DLD1 (cell line): ENCODE data around the gene CAND1.

Experiments used
- in situ Hi-C: cut with HindIII; loops from 2 replicates; pipeline ENCODE4 v1.10.0; 2017; ENCODE audit warnings: low sequenced_read_pairs

The CAND1 gene

DNA sequence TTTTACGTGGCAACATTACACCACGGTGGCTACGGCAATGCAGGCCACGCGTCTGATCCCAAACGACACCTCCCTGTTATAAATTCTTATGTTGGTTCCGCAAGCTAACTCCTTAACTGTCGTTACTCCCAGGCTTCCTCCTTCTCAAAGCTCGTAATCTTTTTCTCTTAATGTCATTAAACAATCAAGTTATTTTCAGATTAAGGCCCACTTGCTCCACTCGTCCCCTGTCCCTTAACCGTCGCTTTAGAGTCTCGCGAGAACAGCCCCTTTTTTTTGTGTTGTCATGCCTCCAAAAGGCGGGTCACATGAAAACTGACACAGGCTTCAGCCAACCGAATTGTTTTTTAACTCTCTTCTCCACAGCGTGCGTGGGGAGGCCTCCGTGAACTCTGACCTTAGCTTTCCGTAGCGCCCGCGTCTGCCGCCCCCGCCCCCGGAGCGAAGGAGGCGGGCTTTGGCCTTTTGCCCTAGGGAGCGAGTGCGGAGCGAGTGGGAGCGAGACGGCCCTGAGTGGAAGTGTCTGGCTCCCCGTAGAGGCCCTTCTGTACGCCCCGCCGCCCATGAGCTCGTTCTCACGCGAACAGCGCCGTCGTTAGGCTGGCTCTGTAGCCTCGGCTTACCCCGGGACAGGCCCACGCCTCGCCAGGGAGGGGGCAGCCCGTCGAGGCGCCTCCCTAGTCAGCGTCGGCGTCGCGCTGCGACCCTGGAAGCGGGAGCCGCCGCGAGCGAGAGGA lies at the start of gene CAND1:
Gene CAND1 (plus strand): TSS at position 463 of the 737 bp plus-strand sequence. CDS start 360 bp downstream, outside the sequence.
- in situ Hi-C loops: no loop called here

DNA sequence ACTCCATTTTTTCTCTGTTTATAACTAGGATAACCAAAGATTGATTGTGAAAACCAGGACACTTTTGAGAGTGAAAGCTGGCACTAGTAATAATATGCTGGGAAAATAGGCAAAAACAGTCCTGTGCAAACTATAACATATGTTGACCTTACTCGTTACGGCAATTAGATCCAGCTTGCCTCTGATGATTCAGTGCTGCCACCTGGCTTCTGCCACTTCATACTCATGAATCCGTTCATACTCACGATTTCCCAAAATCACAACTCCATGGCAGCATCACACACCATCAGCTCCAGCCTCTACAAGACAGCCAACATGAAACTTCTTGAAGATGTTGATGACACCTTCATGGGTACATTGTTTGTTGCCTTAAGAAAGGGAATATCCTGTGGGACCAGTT lies 49.1 kb upstream of the CAND1 start:
- in situ Hi-C loops: no loop called here

GRCh38 chr12:67222302-67222701 lies 46.9 kb upstream of the CAND1 start:
- in situ Hi-C loops: no loop called here

GRCh38 chr12:67223225-67223624 lies 45.9 kb upstream of the CAND1 start:
- in situ Hi-C loops: no loop called here

DNA sequence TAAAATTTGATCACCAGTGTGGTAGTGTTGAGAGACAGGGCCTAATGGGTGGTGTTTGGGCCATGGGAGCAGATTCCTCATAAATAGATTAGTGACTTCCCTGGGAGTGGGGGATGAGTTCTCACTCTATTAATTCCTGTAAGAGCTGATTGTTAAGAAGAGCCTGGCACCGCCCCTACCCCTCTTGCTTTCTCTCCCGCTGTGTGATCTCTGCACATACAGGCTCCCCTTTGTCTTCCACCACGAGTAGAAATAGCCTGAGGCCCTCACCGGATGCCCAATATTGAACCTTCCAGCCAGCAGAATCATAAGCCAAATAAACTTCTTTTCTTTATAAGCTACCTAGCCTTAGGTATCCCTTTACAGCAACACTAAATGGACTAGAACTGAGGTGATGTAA lies 31.9 kb upstream of the CAND1 start:
- in situ Hi-C loops: no loop called here

DNA sequence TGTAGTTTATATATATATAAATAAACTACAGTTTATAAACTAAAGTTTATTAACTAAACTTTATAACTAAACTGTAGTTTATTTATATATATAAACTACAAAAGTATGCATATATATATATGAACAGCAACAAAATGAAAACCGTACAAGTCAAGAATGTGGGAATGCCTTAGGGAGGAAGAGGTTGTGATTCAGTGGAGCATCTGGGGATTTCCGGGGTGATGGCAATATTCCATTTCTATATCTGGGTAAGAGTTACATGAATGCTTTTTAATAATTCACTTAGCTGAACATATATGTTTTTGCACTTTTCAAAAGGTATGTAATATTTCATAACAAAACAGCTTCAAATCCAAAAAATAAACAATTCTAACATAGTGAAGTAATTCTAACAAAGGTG lies 30.1 kb upstream of the CAND1 start:
- in situ Hi-C loops: no loop called here

DNA sequence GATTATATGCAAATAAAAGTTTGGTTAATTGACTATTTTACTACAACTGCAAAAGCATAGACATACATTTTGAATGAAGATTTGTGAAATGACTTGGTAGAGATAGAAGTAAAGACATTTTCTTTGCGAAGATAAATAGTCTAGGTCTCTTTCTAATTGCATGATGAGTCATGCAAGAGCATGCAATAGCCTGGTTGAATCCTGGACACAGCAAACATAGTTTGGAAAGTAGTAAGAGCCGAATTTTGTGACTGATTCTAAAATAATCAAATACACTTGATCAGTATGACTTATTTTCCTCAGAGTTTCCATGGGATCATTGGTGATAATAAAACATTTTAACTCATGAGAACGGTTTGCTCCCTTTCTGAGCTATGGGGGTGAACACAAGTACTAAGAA lies 27.7 kb upstream of the CAND1 start:
- in situ Hi-C loops: no loop called here

DNA sequence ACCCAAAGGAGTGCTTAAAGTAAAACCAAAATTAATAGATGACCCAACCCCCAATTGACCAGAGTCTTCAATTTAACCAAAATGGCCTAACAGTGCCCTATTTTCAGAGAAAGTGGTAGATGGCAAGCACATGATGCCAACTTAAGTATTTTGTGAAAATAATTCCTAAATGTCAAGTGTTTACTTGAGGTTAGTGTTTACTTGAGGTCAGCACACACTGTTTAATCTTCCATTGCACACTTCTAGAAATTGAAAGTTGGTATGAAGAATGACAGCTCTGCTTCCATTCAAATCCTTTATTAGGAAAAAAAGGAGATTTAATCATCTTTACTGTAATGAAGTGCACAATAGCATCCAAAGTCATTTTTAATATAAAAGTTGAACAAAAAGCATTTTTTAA lies 25.9 kb upstream of the CAND1 start:
- in situ Hi-C loops: no loop called here

GRCh38 chr12:67245571-67245970 lies 23.6 kb upstream of the CAND1 start:
- in situ Hi-C loops: no loop called here

GRCh38 chr12:67251012-67251411 lies 18.1 kb upstream of the CAND1 start:
- in situ Hi-C loops: no loop called here

- in situ Hi-C loops: no loop called here
These were observed 14.7 kb upstream of the CAND1 start for GRCh38 chr12:67254372-67255026.

- in situ Hi-C loops: no loop called here
These were observed 12.5 kb upstream of the CAND1 start for GRCh38 chr12:67256649-67257048.

GRCh38 chr12:67263471-67263870 lies 5.7 kb upstream of the CAND1 start:
- in situ Hi-C loops: no loop called here

DNA sequence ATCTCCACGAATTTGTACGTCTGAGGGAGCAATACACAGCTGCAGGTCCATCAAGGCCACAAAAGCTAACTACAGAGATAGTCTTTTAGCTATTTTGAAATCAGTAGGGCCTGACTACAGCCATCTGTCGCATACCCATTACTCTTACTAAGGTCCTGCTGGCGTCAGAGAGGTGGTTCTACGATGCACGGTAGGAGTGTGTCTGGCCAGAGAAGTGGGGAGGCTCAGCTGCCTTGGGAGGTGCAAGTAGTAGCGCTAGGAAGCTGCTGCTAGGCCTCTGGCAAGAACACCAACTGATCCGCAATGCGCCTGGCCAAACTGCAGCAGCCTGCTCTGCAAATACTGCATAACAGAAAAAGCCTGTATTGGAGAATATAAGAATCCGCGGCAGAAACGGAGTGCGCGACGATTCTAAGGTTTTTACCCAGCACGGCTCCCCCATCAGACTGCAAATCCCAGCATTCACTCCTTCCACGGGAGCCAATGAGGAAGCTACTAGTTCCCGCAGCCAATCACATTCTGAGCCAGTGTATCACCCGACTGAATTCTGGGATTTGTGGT lies 743 bp upstream of the CAND1 start:
- in situ Hi-C loops: no loop called here

DNA sequence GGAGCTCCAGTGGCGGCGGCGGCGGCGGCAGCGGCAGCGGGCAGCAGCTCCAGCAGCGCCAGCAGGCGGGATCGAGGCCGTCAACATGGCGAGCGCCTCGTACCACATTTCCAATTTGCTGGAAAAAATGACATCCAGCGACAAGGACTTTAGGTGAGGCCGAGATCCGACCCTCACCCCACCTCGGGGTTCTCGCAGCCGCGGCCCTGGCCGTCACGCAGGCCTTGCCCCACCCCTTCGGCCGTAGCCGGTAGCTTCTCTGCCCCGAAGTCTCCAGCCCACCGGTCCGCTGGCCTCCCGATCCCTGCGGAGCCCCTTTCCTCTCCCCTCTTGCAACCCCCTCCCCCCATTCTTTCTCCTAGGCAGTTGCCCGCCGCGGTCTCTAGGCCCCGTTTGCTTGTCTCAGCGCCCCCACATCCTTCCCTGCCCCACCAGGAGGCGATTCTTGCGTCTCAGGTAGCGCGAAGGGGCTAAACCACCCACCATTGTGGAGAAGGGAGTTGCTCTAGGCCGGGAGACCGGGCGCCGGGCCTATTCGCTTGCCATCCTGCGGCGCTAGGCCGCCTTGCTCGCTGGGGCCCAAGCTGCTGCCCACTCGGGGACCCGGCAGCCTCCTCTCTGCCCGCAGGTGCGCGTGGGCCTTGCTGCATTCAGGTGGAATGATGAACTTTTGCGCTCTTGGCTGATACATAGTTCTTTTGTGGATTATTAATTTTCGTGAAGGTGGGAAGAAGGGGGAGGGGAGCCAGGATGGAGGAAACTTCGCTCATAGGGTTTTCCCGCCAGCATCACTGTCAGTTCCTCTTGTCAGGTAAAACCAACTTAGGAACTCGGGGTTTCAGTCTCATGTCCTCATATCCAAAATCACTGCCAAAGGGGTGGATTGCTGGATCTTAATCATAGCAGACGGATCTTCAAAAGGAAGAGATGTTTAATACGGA lies 745 bp downstream of the CAND1 start:
- in situ Hi-C loops: no loop called here

DNA sequence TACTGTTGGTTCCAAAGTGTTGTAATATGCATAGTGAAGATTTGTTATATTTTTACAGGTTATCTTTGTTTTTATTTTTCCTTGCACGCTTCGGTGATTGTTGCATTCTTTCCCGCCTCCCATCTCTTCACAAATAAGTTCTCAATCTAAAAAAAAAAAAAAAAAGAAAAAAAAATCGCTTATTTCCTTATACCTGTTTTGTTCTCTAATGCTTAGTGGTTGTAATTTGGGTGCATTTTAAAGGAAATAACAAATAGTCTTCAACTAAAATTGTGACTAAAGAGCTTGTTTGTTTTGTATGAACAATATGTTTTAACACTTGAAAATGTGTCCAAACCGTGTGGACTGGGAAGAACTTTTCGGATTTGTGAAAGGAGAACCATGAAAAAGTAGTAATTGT lies 1.5 kb downstream of the CAND1 start:
- in situ Hi-C loops: no loop called here

GRCh38 chr12:67271976-67272375 lies 2.8 kb downstream of the CAND1 start:
- in situ Hi-C loops: no loop called here

GRCh38 chr12:67274186-67274585 lies 5.0 kb downstream of the CAND1 start:
- in situ Hi-C loops: no loop called here

GRCh38 chr12:67275380-67275913 lies 6.3 kb downstream of the CAND1 start:
- in situ Hi-C loops: no loop called here

DNA sequence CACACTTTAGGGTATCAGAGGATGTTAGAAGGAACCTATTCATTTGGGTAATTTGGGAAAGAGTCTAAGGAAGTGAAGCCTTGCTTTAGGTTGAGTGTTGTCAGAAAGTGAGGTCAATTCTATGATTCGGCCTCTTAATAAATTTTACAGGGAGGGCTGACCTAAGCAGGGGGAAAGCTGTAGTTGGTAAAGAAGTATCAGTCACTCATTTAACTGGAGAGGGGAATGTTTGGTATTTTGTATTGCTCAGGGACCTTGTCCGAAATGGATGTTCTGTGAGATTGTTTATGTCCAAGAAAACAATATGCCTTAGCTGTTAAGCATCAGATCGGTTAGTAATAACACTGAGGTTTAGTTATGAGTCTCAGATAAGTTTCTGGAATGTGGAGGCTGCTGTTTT lies 7.3 kb downstream of the CAND1 start:
- in situ Hi-C loops: no loop called here

DNA sequence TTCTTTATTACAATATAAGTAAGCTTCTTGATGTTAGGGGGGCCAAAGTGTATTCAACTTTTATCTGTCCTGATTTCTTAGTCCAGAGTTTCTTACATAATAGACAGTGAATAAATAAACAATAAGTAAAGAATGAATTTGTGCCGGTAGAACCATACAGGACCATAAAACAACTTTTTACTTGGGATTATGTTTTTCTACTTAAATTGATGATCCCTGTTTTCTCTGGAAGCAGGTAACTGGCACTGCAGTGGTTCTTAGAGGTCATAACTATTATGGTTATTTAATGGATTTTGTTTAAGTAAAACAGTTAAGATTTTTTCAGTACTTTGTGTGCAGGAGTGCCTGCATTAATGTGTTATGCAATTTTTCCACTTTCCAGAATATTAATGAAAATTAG lies 10.5 kb downstream of the CAND1 start:
- in situ Hi-C loops: no loop called here
